Measurements from ENCODE around the gene SMURF2. TPM values are rescaled to one million over a fixed set of nuclear protein-coding genes. Genes with fewer than 3 reads are reported as not detected.

The SMURF2 gene
- total and polyA plus RNA-seq, 5 donors = 4.7 to 27.2 (median 15.2) TPM

GRCh38 chr17:64503341-64503740 lies 158.8 kb downstream of the SMURF2 start:
- no peak overlapping the region for H3K27ac ChIP-seq (ENCODE audit: low read length)
- H3K4me1 ChIP-seq (ENCODE audit: control insufficient read depth, insufficient read depth, low read length) = peaks cover 2% of the 10 kb centered on the region
- intact Hi-C loops (cut with DNase I) = no loop called here
- ATAC-seq (no peak), DNase-seq (no peak)
- H3K27me3 ChIP-seq (ENCODE audit: control insufficient read depth, insufficient read depth) = no peaks in the 10 kb centered on the region
- WGBS = 66% methylated on average over 5 of the region's 5 CpGs
- no peaks in the 10 kb centered on the region for H3K9me3 ChIP-seq (ENCODE audit: control insufficient read depth, low read length)
- peak overlapping the region; percentile 95 for H3K4me3 ChIP-seq (ENCODE audit: low read length)

- Histone ChIP-seq H3K27ac (ENCODE audit: low read length) (no peak overlapping the region), H3K4me3 (ENCODE audit: low read length) (no peak overlapping the region)
- intact Hi-C loops (cut with DNase I) = no loop called here
Measured at GRCh38 chr17:64502809-64503208, 159.3 kb downstream of the SMURF2 start.

GRCh38 chr17:64502021-64502420 lies 160.1 kb downstream of the SMURF2 start:
- H3K27ac ChIP-seq (ENCODE audit: low read length) = no peak overlapping the region
- no peak for DNase-seq
- WGBS = 66% methylated on average over 3 of the region's 3 CpGs
- H3K9me3 ChIP-seq (ENCODE audit: control insufficient read depth, low read length) = no peaks in the 10 kb centered on the region
- peaks cover 3% of the 10 kb centered on the region for H3K4me1 ChIP-seq (ENCODE audit: control insufficient read depth, insufficient read depth, low read length)
- no peaks in the 10 kb centered on the region for H3K27me3 ChIP-seq (ENCODE audit: control insufficient read depth, insufficient read depth)
- ATAC-seq = no peak
- intact Hi-C loops (cut with DNase I) = no loop called here
- H3K4me3 ChIP-seq (ENCODE audit: low read length) = no peak overlapping the region

More at GRCh38 chr17:64502809-64503208, 159.3 kb downstream of the SMURF2 start:
- Histone ChIP-seq H3K9me3 (ENCODE audit: control insufficient read depth, low read length) (no peaks in the 10 kb centered on the region), H3K27me3 (ENCODE audit: control insufficient read depth, insufficient read depth) (no peaks in the 10 kb centered on the region), H3K4me1 (ENCODE audit: control insufficient read depth, insufficient read depth, low read length) (peaks cover 2% of the 10 kb centered on the region)
- 72% methylated on average over 2 of the region's 2 CpGs for WGBS
- ATAC-seq (no peak), DNase-seq (no peak)

GRCh38 chr17:64500862-64501765 lies 161.0 kb downstream of the SMURF2 start:
- ATAC-seq (no peak), DNase-seq (no peak)
- H3K27ac ChIP-seq (ENCODE audit: low read length) = no peak overlapping the region
- no peak overlapping the region for H3K4me3 ChIP-seq (ENCODE audit: low read length)
- intact Hi-C loops (cut with DNase I) = no loop called here
- peaks cover 3% of the 10 kb centered on the region for H3K4me1 ChIP-seq (ENCODE audit: control insufficient read depth, insufficient read depth, low read length)
- H3K27me3 ChIP-seq (ENCODE audit: control insufficient read depth, insufficient read depth) = no peaks in the 10 kb centered on the region
- H3K9me3 ChIP-seq (ENCODE audit: control insufficient read depth, low read length) = no peaks in the 10 kb centered on the region
- WGBS = 71% methylated on average over 11 of the region's 11 CpGs

GRCh38 chr17:64500487-64500859 lies 161.6 kb downstream of the SMURF2 start:
- DNase-seq = no peak
- Histone ChIP-seq H3K27me3 (ENCODE audit: control insufficient read depth, insufficient read depth) (no peaks in the 10 kb centered on the region), H3K27ac (ENCODE audit: low read length) (no peak overlapping the region), H3K4me1 (ENCODE audit: control insufficient read depth, insufficient read depth, low read length) (peaks cover 3% of the 10 kb centered on the region), H3K4me3 (ENCODE audit: low read length) (no peak overlapping the region), H3K9me3 (ENCODE audit: control insufficient read depth, low read length) (no peaks in the 10 kb centered on the region)
- 85% methylated on average over 8 of the region's 8 CpGs for WGBS
- intact Hi-C loops (cut with DNase I) = no loop called here
- no peak for ATAC-seq

- ATAC-seq (no peak), DNase-seq (no peak)
- Histone ChIP-seq H3K27me3 (ENCODE audit: control insufficient read depth, insufficient read depth) (no peaks in the 10 kb centered on the region), H3K9me3 (ENCODE audit: control insufficient read depth, low read length) (no peaks in the 10 kb centered on the region), H3K27ac (ENCODE audit: low read length) (no peak overlapping the region), H3K4me3 (ENCODE audit: low read length) (no peak overlapping the region), H3K4me1 (ENCODE audit: control insufficient read depth, insufficient read depth, low read length) (peaks cover 3% of the 10 kb centered on the region)
- intact Hi-C loops (cut with DNase I) = loop anchor here in 1 of 4 donors (10.0 kb wide), 1 partner anchor 185 kb away; no protein-coding TSS in a partner anchor
- WGBS = 78% methylated on average over 6 of the region's 6 CpGs
Measured at GRCh38 chr17:64499805-64500486, 162.2 kb downstream of the SMURF2 start.

GRCh38 chr17:64498308-64499203 lies 163.6 kb downstream of the SMURF2 start:
- no peak for DNase-seq
- Histone ChIP-seq H3K9me3 (ENCODE audit: control insufficient read depth, low read length) (no peaks in the 10 kb centered on the region), H3K4me1 (ENCODE audit: control insufficient read depth, insufficient read depth, low read length) (peaks cover 3% of the 10 kb centered on the region), H3K27me3 (ENCODE audit: control insufficient read depth, insufficient read depth) (no peaks in the 10 kb centered on the region), H3K27ac (ENCODE audit: low read length) (no peak overlapping the region), H3K4me3 (ENCODE audit: low read length) (no peak overlapping the region)
- 63% methylated on average over 7 of the region's 7 CpGs for WGBS
- intact Hi-C loops (cut with DNase I) = loop anchor here in 1 of 4 donors (10.0 kb wide), 1 partner anchor 184 kb away; no protein-coding TSS in a partner anchor
- no peak for ATAC-seq

- ATAC-seq = no peak
- no peak for DNase-seq
- intact Hi-C loops (cut with DNase I) = loop anchor here in 1 of 4 donors (10.0 kb wide), 1 partner anchor 183 kb away; no protein-coding TSS in a partner anchor
- Histone ChIP-seq H3K27ac (ENCODE audit: low read length) (peak overlapping the region; percentile 35), H3K9me3 (ENCODE audit: control insufficient read depth, low read length) (no peaks in the 10 kb centered on the region), H3K4me3 (ENCODE audit: low read length) (peak overlapping the region; percentile 62), H3K4me1 (ENCODE audit: control insufficient read depth, insufficient read depth, low read length) (peaks cover 2% of the 10 kb centered on the region), H3K27me3 (ENCODE audit: control insufficient read depth, insufficient read depth) (no peaks in the 10 kb centered on the region)
- 47% methylated on average over 4 of the region's 4 CpGs for WGBS
Measured at GRCh38 chr17:64497565-64498035, 164.5 kb downstream of the SMURF2 start.

GRCh38 chr17:64496786-64497564 lies 165.1 kb downstream of the SMURF2 start, which contains the start of gene POLG2:
TSS of gene POLG2 (minus strand) at chr17:64497054. CDS start at chr17:64496968, 86 bp downstream.
- H3K4me1 ChIP-seq (ENCODE audit: control insufficient read depth, insufficient read depth, low read length) = peaks cover 2% of the 10 kb centered on the region
- under 1% methylated on average over 50 of the region's 50 CpGs for WGBS

More at GRCh38 chr17:64496786-64497564, 165.1 kb downstream of the SMURF2 start, which contains the start of gene POLG2:
- ATAC-seq = peak; percentile 96
- Histone ChIP-seq H3K9me3 (ENCODE audit: control insufficient read depth, low read length) (no peaks in the 10 kb centered on the region), H3K27me3 (ENCODE audit: control insufficient read depth, insufficient read depth) (no peaks in the 10 kb centered on the region), H3K4me3 (ENCODE audit: low read length) (peak within 1 kb of the TSS; percentile 62), H3K27ac (ENCODE audit: low read length) (peak within 1 kb of the TSS; percentile 53)
- intact Hi-C loops (cut with DNase I) = loop anchor here in 1 of 4 donors (10.0 kb wide), 1 partner anchor 182 kb away; no protein-coding TSS in a partner anchor
- peak; percentile 96 to 98 (median 97) for DNase-seq

All from right cardiac atrium (tissue), 5 donors.